Hepatocyte (in vitro differentiated cells): ENCODE results near the gene NPAS3. TPM values are rescaled to one million over a fixed set of nuclear protein-coding genes. Genes with fewer than 3 reads are reported as not detected.

ENCODE experiments used
- DNase-seq: peaks from one replicate; pipeline ENCODE4 v3.0.0-alpha.2; 2016; ENCODE audit warnings: low spot score
- H2AFZ ChIP-seq: fragments of 200-600 bp; sonication (generic); 2 replicates; pipeline ENCODE4 v1.6.0; 2016; ENCODE audit warnings: antibody characterized with exemption, mild to moderate bottlenecking
- H3K27ac ChIP-seq: fragments of 200-600 bp; sonication (generic); 2 replicates; pipeline ENCODE4 v1.5.1; 2016; ENCODE audit warnings: mild to moderate bottlenecking
- H3K27me3 ChIP-seq: fragments of 200-600 bp; sonication (generic); 2 replicates; pipeline ENCODE4 v1.6.1; 2016
- H3K36me3 ChIP-seq: fragments of 200-600 bp; sonication (generic); replicated peaks from 2 replicates; pipeline ENCODE4 v1.5.1; 2016; ENCODE audit warnings: low read depth; ENCODE audit not compliant: insufficient read depth
- H3K4me1 ChIP-seq: fragments of 200-600 bp; sonication (generic); 2 replicates; pipeline ENCODE4 v1.5.1; 2016; ENCODE audit warnings: mild to moderate bottlenecking, moderate library complexity; ENCODE audit not compliant: insufficient read depth
- H3K4me2 ChIP-seq: fragments of 200-600 bp; sonication (generic); 2 replicates; pipeline ENCODE4 v1.6.0; 2016
- H3K4me3 ChIP-seq: fragments of 200-600 bp; sonication (generic); 2 replicates; pipeline ENCODE4 v1.5.1; 2016; ENCODE audit warnings: mild to moderate bottlenecking
- H3K79me2 ChIP-seq: fragments of 200-600 bp; sonication (generic); 2 replicates; pipeline ENCODE4 v1.6.0; 2017; ENCODE audit warnings: mild to moderate bottlenecking
- H3K9me2 ChIP-seq: fragments of 200-600 bp; sonication (generic); replicated peaks from 2 replicates; pipeline ENCODE4 v1.6.0; 2017; ENCODE audit warnings: mild to moderate bottlenecking; ENCODE audit not compliant: insufficient read depth
- H3K9me3 ChIP-seq: fragments of 200-600 bp; sonication (generic); 2 replicates; pipeline ENCODE4 v1.5.1; 2016; ENCODE audit warnings: low read depth, mild to moderate bottlenecking
- H4K20me1 ChIP-seq: fragments of 200-600 bp; sonication (generic); 2 replicates; pipeline ENCODE4 v1.6.0; 2016; ENCODE audit warnings: mild to moderate bottlenecking; ENCODE audit not compliant: insufficient read depth, poor library complexity, severe bottlenecking
- EZH2 ChIP-seq: fragments of 200-600 bp; sonication (generic); IDR thresholded peaks from 2 replicates; pipeline ENCODE4 v1.6.1; 2016; ENCODE audit warnings: antibody characterized with exemption, mild to moderate bottlenecking, borderline replicate concordance
- EZH2phosphoT487 ChIP-seq: fragments of 200-600 bp; sonication (generic); IDR thresholded peaks from one replicate; pipeline ENCODE4 v1.6.1; 2018; ENCODE audit warnings: antibody characterized with exemption, mild to moderate bottlenecking, low read depth, moderate library complexity; ENCODE audit not compliant: unreplicated experiment, severe bottlenecking
- whole genome bisulfite sequencing: methylation state at CpG from one replicate; pipeline ENCODE4 v1.1.6; 2016; ENCODE audit warnings: low lambda C conversion rate; ENCODE audit errors: missing lambda C conversion rate; 5-methylcytosine and 5-hydroxymethylcytosine counted together
- polyA plus RNA-seq: library from polyadenylated mRNA; unstranded; fragments of >200 nt; fragmentation: Nextera tagmentation; extraction: Ambion mirVana; gene quantifications from 2 replicates; pipeline ENCODE4 v1.2.1, GENCODE V29; 2016
- total RNA-seq: library from RNA; depleted of rRNA; stranded (reverse); fragments of >200 nt; gene quantifications from 2 replicates; pipeline ENCODE4 v1.2.3, GENCODE V29; 2014
- TF ChIP-seq, protein P1 (sequence below): fragments of 200-600 bp; sonication (generic); IDR thresholded peaks from 2 replicates; pipeline ENCODE4 v1.5.1; 2016; ENCODE audit warnings: antibody characterized with exemption, mild to moderate bottlenecking; ENCODE audit not compliant: poor library complexity

Gene NPAS3
- total and polyA plus RNA-seq, 2 experiments from 2014 or later = 0.11 to 1.1 TPM

DNA sequence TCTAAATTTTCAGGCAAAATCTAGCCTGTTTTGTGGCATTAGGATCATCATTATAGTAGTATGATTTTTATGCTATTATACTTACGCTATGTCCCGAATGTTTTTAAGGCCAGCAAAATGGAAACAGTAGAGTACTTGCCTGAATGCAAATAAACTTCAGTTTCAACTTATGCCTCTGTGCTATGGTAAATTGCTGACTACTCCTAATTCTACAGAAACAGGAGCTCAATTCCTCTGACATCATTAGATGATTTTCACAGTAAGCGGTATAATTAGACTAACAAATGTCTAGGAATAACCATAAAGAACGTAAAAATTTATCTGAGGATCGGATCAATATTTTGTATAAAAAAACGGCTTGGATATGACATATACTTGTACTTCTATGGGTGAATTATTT, 742.2 kb downstream of the NPAS3 start:
- TF ChIP-seq, protein P1, sequence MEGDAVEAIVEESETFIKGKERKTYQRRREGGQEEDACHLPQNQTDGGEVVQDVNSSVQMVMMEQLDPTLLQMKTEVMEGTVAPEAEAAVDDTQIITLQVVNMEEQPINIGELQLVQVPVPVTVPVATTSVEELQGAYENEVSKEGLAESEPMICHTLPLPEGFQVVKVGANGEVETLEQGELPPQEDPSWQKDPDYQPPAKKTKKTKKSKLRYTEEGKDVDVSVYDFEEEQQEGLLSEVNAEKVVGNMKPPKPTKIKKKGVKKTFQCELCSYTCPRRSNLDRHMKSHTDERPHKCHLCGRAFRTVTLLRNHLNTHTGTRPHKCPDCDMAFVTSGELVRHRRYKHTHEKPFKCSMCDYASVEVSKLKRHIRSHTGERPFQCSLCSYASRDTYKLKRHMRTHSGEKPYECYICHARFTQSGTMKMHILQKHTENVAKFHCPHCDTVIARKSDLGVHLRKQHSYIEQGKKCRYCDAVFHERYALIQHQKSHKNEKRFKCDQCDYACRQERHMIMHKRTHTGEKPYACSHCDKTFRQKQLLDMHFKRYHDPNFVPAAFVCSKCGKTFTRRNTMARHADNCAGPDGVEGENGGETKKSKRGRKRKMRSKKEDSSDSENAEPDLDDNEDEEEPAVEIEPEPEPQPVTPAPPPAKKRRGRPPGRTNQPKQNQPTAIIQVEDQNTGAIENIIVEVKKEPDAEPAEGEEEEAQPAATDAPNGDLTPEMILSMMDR = no peak
- Histone ChIP-seq H3K9me2 (no peaks in the 10 kb centered on the region), H3K27ac (no peak overlapping the region), H3K4me3 (no peak overlapping the region), H2AFZ (no peak overlapping the region), H3K79me2 (no peaks in the 10 kb centered on the region), H3K4me1 (no peaks in the 10 kb centered on the region), H4K20me1 (no peaks in the 10 kb centered on the region), H3K36me3 (no peaks in the 10 kb centered on the region), H3K27me3 (no peaks in the 10 kb centered on the region), H3K4me2 (no peak overlapping the region), H3K9me3 (no peaks in the 10 kb centered on the region)
- DNase-seq = no peak
- WGBS = 94% methylated on average over 6 of the region's 6 CpGs

DNA sequence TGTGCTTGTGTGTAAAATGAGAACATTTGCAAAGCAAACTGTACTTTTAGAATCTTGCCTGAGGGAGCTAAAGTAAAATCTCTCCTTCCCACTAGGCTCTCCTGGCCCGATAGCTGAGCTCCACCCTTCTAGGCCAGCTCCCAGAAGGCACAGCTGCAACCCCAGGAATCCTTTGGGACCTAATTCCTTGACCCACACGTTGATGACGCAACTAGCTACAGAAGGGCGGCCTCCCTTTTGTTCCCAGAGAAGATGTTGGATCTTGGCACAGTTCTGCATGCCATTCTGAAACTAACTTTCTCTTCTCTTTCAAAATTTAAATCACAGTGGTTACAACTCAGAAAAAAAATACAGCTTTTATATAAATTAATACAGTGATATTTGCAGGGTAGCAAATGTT, 744.1 kb downstream of the NPAS3 start:
- Histone ChIP-seq H3K9me3 (no peaks in the 10 kb centered on the region), H3K4me1 (no peaks in the 10 kb centered on the region), H2AFZ (no peak overlapping the region), H3K27ac (no peak overlapping the region), H3K4me2 (no peak overlapping the region), H3K36me3 (no peaks in the 10 kb centered on the region), H3K79me2 (no peaks in the 10 kb centered on the region), H3K4me3 (no peak overlapping the region), H4K20me1 (no peaks in the 10 kb centered on the region), H3K9me2 (no peaks in the 10 kb centered on the region), H3K27me3 (no peaks in the 10 kb centered on the region)
- 78% methylated on average over 4 of the region's 4 CpGs for WGBS
- no peak for DNase-seq
- TF ChIP-seq, protein P1 = no peak
- TF ChIP-seq EZH2 (no peak), EZH2phosphoT487 (no peak)

DNA sequence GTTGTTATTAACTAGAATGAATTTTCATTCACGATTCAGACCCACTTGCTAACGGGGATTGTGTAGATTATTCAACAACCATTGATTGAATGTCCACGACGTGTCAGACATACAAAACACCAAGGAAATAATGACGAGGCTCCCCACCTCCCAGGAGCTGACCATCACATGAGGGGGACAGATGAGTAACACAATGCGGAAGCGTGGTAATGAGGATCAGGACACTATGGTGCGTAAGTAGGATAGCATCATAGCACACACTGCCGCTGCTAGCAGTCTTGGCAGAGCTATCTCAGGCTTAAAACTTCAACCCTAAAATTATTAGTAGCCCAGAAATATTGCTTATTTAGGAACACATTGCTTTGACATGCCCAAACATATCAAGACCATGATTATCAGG, 746.3 kb downstream of the NPAS3 start:
- no peak overlapping the region for H3K4me2 ChIP-seq
- no peaks in the 10 kb centered on the region for H3K36me3 ChIP-seq
- H3K9me3 ChIP-seq = no peaks in the 10 kb centered on the region
- H4K20me1 ChIP-seq = no peaks in the 10 kb centered on the region
- WGBS = 93% methylated on average over 9 of the region's 9 CpGs
- TF ChIP-seq EZH2phosphoT487 (no peak), EZH2 (no peak)
- TF ChIP-seq, protein P1 = no peak
- no peaks in the 10 kb centered on the region for H3K27me3 ChIP-seq
- H3K4me1 ChIP-seq = no peaks in the 10 kb centered on the region
- no peak overlapping the region for H3K27ac ChIP-seq
- no peaks in the 10 kb centered on the region for H3K9me2 ChIP-seq
- H3K79me2 ChIP-seq = no peaks in the 10 kb centered on the region
- H3K4me3 ChIP-seq = no peak overlapping the region
- DNase-seq = no peak
- H2AFZ ChIP-seq = no peak overlapping the region

DNA sequence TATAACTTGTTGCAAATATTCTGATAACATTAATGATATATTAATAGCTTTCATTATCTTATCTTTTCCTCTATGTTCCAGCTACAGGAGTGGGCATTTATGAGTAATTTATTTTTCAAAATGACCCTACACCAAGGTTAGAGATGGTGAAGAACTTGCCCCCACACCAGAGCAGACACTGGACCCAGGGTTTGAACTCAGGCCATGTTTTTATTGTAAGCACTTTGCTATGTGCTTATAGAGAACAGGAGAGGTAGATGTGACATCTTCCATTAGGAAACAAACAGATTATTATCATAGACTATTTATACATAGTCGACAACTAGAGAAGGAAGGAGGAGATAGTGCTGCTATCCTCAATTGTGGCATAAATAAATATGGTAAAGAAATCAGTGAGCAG, 747.0 kb downstream of the NPAS3 start:
- Histone ChIP-seq H3K79me2 (no peaks in the 10 kb centered on the region), H4K20me1 (no peaks in the 10 kb centered on the region), H3K4me1 (no peaks in the 10 kb centered on the region), H3K27ac (no peak overlapping the region), H3K9me3 (no peaks in the 10 kb centered on the region), H3K36me3 (no peaks in the 10 kb centered on the region), H3K4me2 (no peak overlapping the region), H3K27me3 (no peaks in the 10 kb centered on the region), H3K9me2 (no peaks in the 10 kb centered on the region), H3K4me3 (no peak overlapping the region), H2AFZ (no peak overlapping the region)
- TF ChIP-seq, protein P1 = no peak
- TF ChIP-seq EZH2 (no peak), EZH2phosphoT487 (no peak)
- DNase-seq = no peak
- WGBS = 94% methylated on average over 1 of the region's 1 CpG
